Nucleus accumbens (tissue), 56 donors: ENCODE measurements around the gene LRRC2.

Source experiments
- DNase-seq, 56 donors: peaks; one replicate each; lab custom pipeline; 2025; lab: John Stamatoyannopoulos, UW

Gene LRRC2

GRCh38 chr3:46483825-46484224 lies 82.3 kb downstream of the LRRC2 start:
- no peak for DNase-seq

- no peak for DNase-seq
Measured at GRCh38 chr3:46482632-46483350, 83.3 kb downstream of the LRRC2 start.

GRCh38 chr3:46481636-46482035 lies 84.5 kb downstream of the LRRC2 start:
- DNase-seq, result no peak

GRCh38 chr3:46480491-46481195 lies 85.5 kb downstream of the LRRC2 start:
- DNase-seq, result peak in 29 of 56 donors; percentile 1 to 58 (median 21)

GRCh38 chr3:46479696-46480095 lies 86.4 kb downstream of the LRRC2 start:
- no peak for DNase-seq

- DNase-seq, result no peak
Measured at GRCh38 chr3:46479021-46479420, 87.1 kb downstream of the LRRC2 start.

GRCh38 chr3:46478341-46478740 lies 87.8 kb downstream of the LRRC2 start:
- DNase-seq, result no peak

GRCh38 chr3:46477756-46478155 lies 88.3 kb downstream of the LRRC2 start:
- DNase-seq, result no peak

- DNase-seq, result no peak
Measured at GRCh38 chr3:46477145-46477544, 89.0 kb downstream of the LRRC2 start.

- no peak for DNase-seq
Measured at GRCh38 chr3:46472736-46473135, 93.4 kb downstream of the LRRC2 start.

GRCh38 chr3:46471371-46471914 lies 94.7 kb downstream of the LRRC2 start:
- no peak for DNase-seq

GRCh38 chr3:46470831-46471230 lies 95.3 kb downstream of the LRRC2 start:
- DNase-seq, result no peak

- DNase-seq, result no peak
Measured at GRCh38 chr3:46469680-46470357, 96.3 kb downstream of the LRRC2 start.

GRCh38 chr3:46468753-46469600 lies 97.1 kb downstream of the LRRC2 start:
- no peak for DNase-seq

GRCh38 chr3:46467562-46467961 lies 98.5 kb downstream of the LRRC2 start:
- no peak for DNase-seq

GRCh38 chr3:46466871-46467403 lies 99.2 kb downstream of the LRRC2 start:
- no peak for DNase-seq

- no peak for DNase-seq
Measured at GRCh38 chr3:46466273-46466672, 99.8 kb downstream of the LRRC2 start.
